Measurements from ENCODE around the gene STPG2.

The STPG2 gene

DNA sequence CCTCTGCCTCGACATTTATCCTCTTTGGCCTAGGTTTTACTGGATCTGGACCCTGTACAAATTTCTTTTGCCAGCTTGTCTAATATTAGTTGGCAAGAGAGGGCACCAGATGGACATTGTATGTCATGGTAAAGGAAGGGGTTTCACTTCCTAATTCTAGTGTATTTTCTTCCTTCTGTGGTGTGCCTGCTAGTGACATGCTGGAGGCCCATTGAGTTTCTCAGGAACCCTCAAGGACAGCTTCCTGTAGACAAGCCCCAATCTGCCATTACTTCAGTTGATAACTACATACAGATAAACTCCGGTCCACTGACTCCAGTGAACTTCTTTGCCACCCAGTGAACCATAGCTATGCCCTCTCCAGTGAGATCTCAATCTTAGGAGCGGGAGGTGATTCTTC is 116.9 kb downstream of the STPG2 start:
- no peak overlapping the region for H3K27ac ChIP-seq
- ChIA-PET CTCF (no interaction called here), POLR2A (ENCODE audit: low non-redundant PET) (no interaction called here)
- DNase-seq (ENCODE audit: low spot score), result no peak
- TF ChIP-seq, protein P1, sequence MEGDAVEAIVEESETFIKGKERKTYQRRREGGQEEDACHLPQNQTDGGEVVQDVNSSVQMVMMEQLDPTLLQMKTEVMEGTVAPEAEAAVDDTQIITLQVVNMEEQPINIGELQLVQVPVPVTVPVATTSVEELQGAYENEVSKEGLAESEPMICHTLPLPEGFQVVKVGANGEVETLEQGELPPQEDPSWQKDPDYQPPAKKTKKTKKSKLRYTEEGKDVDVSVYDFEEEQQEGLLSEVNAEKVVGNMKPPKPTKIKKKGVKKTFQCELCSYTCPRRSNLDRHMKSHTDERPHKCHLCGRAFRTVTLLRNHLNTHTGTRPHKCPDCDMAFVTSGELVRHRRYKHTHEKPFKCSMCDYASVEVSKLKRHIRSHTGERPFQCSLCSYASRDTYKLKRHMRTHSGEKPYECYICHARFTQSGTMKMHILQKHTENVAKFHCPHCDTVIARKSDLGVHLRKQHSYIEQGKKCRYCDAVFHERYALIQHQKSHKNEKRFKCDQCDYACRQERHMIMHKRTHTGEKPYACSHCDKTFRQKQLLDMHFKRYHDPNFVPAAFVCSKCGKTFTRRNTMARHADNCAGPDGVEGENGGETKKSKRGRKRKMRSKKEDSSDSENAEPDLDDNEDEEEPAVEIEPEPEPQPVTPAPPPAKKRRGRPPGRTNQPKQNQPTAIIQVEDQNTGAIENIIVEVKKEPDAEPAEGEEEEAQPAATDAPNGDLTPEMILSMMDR (conservative IDR thresholded peaks at IDR 0.05; ENCODE audit: low read depth), result no peak

DNA sequence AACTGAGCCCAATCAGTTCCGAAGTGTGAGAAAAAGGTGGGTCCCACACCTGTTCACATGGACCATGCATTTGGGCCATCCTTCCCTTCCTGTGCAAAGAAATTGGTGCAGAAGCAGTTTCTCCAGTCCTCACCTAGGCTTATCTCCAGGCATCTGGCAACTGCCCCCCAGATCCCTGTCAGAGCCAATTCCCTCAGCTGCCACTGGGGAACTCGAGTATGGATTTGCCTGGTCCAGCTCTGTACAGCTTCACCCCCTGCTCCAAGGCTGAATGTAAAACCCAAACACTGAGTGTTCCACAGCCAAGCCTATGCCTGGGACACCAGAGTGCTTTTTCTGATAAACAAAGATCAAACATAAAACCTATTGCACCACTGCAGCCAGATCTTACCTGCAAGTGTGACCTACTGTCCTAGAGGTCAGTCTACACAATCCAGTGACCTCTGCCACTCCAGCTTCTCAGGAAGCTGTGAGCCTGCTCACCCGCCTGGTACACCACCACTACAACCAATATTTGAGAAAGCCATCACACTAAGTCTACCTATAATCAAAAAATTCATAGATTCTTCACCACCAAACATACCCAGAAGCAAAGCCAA is 136.4 kb downstream of the STPG2 start:
- CTCF ChIA-PET, result no interaction called here
- no peak for DNase-seq (ENCODE audit: low spot score)
- no peak overlapping the region for H3K27ac ChIP-seq
- TF ChIP-seq, protein P1 (conservative IDR thresholded peaks at IDR 0.05; ENCODE audit: low read depth), result no peak
- POLR2A ChIA-PET (ENCODE audit: low non-redundant PET), result no interaction called here

DNA sequence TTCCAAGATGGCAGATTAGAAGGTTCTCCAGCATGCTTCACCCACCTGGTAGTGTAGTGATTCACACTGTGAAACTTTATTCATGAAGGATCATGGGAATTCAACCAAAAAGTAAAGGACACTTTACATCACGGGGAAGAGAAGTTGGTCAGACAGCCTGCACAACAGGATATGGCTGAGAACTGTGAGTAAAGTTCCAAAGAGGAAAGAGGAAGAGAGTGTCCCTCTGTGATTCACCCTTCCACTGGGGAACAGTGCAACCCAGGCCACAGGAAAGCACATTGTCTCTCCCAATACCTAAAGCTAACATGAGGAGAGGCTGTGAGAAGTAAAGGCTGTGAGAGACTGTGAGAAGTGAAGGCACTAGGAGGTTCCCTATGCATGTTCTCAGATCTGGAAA is 137.2 kb downstream of the STPG2 start:
- H3K27ac ChIP-seq, result no peak overlapping the region
- CTCF ChIA-PET, result no interaction called here
- no peak for DNase-seq (ENCODE audit: low spot score)
- POLR2A ChIA-PET (ENCODE audit: low non-redundant PET), result no interaction called here
- TF ChIP-seq, protein P1 (conservative IDR thresholded peaks at IDR 0.05; ENCODE audit: low read depth), result no peak

DNA sequence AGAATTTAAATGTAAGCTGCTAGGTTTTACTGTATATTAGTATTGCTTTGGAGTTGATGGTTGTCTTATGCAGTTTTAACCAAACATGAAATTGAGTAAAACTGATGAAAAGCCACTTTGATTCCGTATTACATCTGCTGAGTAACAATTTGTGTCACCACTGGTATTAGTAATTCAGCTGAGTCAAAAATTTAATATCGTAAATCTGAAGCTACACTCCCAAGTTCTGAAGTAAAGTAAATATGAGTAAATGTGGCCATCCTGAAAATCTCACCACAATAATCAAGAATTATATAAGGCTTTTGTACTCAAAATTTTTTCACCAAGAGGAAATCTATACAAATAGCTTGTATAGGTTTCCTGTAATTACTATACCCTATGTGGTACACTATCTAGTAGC is 142.3 kb downstream of the STPG2 start:
- ChIA-PET CTCF (interaction anchor here (0.6 to 0.9 kb wide), 2 partner anchors 14 to 61 kb away, joined by 3 read pairs; no protein-coding TSS in a partner anchor), POLR2A (ENCODE audit: low non-redundant PET) (no interaction called here)
- TF ChIP-seq, protein P1 (conservative IDR thresholded peaks at IDR 0.05; ENCODE audit: low read depth), result no peak
- no peak for DNase-seq (ENCODE audit: low spot score)
- H3K27ac ChIP-seq, result no peak overlapping the region

DNA sequence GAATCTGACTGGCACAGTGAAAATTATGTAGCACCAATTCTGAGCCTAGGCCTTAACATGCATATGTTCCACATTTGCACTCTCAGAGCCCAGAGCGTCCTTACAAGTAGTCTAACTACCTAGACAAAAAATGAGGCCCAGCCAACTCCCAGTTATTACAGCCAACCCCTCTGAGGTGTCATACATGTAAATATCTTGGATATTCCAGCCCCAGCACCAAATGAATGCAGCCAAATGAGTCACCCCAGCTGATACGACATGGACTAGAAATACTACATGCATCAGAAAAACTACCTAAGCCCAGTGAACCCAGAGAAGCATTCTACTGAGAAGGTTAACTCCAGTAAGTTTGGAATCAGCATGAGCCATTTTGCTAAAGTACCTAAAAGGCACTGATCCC is 145.1 kb downstream of the STPG2 start:
- POLR2A ChIA-PET (ENCODE audit: low non-redundant PET), result no interaction called here
- H3K27ac ChIP-seq, result no peak overlapping the region
- TF ChIP-seq, protein P1 (conservative IDR thresholded peaks at IDR 0.05; ENCODE audit: low read depth), result no peak
- DNase-seq (ENCODE audit: low spot score), result no peak
- CTCF ChIA-PET, result no interaction called here

DNA sequence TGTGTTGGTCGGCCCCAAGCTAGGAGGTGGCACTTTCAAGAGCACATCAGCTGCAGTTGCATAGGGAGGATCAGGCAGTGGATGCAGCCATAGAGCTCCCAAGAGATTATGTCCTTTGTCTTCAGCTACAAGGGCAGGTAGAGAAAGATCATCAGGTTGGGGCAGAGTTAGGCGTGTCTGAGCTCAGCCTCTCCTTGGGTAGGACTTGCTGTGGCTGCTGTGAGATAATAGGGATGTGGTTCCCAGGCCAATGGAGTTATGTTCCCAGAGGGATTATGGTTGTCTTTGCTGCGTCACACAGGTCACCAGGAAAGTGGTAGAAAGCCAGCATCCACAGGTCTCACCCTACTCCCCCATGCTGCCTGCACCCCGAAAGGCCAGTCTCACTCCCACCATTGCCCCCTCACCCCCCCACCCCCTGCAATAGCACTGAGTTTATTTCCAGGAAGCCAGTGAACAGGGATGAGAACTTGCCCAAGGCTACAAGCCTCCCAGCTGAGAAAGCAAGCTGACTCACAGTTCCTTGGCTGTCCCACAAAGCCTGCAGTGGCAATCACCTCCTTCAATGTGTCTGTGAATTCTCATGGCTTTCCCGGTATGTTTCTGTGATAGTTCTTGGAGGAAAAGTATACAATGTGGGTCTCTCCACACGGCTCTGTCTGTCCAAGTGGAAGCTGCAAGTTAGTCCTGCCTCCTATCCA is 148.4 kb downstream of the STPG2 start:
- POLR2A ChIA-PET (ENCODE audit: low non-redundant PET), result no interaction called here

More for the DNA sequence above, 148.4 kb downstream of the STPG2 start:
- TF ChIP-seq, protein P1 (conservative IDR thresholded peaks at IDR 0.05; ENCODE audit: low read depth), result no peak
- no peak overlapping the region for H3K27ac ChIP-seq
- CTCF ChIA-PET, result no interaction called here
- no peak for DNase-seq (ENCODE audit: low spot score)

Measured in RWPE1 (cell line).